Spleen (tissue), 11 donors: ENCODE measurements around the gene FERMT2. TPM values are rescaled to one million over a fixed set of nuclear protein-coding genes. Genes with fewer than 3 reads are reported as not detected.

Source experiments
- DNase-seq: peaks from one replicate; pipeline ENCODE4 v3.0.0-alpha.2; 2020
- H3K27ac ChIP-seq, 8 donors: fragments of 200-600 bp; sonication (generic) in 7 of 8; 1 replicate in 4 of 8; 2 replicates in 4 of 8; pipeline versions ENCODE4 v1.5.0 to v1.8.0; 2016 to 2021; ENCODE audit warnings: inconsistent platforms in 4 of 8, mild to moderate bottlenecking in 4 of 8, moderate library complexity in 1 of 8
- H3K27me3 ChIP-seq, 7 donors: fragments of 200-600 bp; sonication (generic) in 6 of 7; replicated peaks in 1 of 7; 1 replicate in 4 of 7; 2 replicates in 3 of 7; pipeline versions ENCODE4 v1.5.0 to v1.8.0; 2016 to 2021; ENCODE audit warnings: inconsistent platforms in 3 of 7, mild to moderate bottlenecking in 1 of 7
- H3K36me3 ChIP-seq, 6 donors: fragments of 200-600 bp; sonication (generic) in 5 of 6; 1 replicate in 4 of 6; 2 replicates in 2 of 6; pipeline versions ENCODE4 v1.5.0 to v1.8.0; 2016 to 2021; ENCODE audit warnings: inconsistent platforms in 2 of 6
- H3K4me1 ChIP-seq, 6 donors: fragments of 200-600 bp; sonication (generic) in 5 of 6; 1 replicate in 3 of 6; 2 replicates in 3 of 6; pipeline versions ENCODE4 v1.5.0 to v1.8.0; 2016 to 2021; ENCODE audit warnings: inconsistent platforms in 3 of 6
- H3K4me3 ChIP-seq, 8 donors: fragments of 200-600 bp; sonication (generic) in 7 of 8; 1 replicate in 4 of 8; 2 replicates in 4 of 8; pipeline versions ENCODE4 v1.5.0 to v1.8.0; 2016 to 2021; ENCODE audit warnings: inconsistent platforms in 4 of 8, mild to moderate bottlenecking in 4 of 8, moderate library complexity in 2 of 8
- H3K9me3 ChIP-seq, 8 donors: fragments of 200-600 bp; sonication (generic) in 7 of 8; 1 replicate in 4 of 8; 2 replicates in 4 of 8; pipeline versions ENCODE4 v1.5.0 to v1.8.0; 2016 to 2021; ENCODE audit warnings: inconsistent platforms in 4 of 8
- POLR2A ChIP-seq, 3 donors: fragments of 450-650 bp; IDR thresholded peaks; one replicate each; pipeline ENCODE4 v1.5.1; 2017; ENCODE audit warnings: antibody characterized with exemption in 3 of 3, mild to moderate bottlenecking in 1 of 3
- POLR2AphosphoS5 ChIP-seq, 3 donors: sonication (generic); formaldehyde crosslinking; IDR thresholded peaks; one replicate each; pipeline ENCODE4 v1.5.1; 2017; ENCODE audit warnings: antibody characterized with exemption in 3 of 3
- WGBS, 5 donors: extraction: QIAGEN DNeasy Blood & Tissue Kit in 3 of 5; methylation state at CpG; one replicate each; pipeline versions ENCODE4 v1.1.5 to v1.1.7; 2013 to 2018; 5-methylcytosine and 5-hydroxymethylcytosine counted together
- intact Hi-C: fragments of 100-400 bp; cut with DNase I; formaldehyde crosslinking; loops from one replicate; pipeline ENCODE4 v1.15.0; 2023; ENCODE audit warnings: low total_unique reads
- polyA plus RNA-seq, 3 donors: library from polyadenylated mRNA; stranded (reverse); fragments of 200-250 nt; gene quantifications; one replicate each; pipeline ENCODE4 v1.2.1, GENCODE V29; 2013
- total RNA-seq, 7 donors: library from RNA; depleted of rRNA in 3 of 7; stranded (reverse); fragments of >200 nt in 3 of 7; fragmentation: NEBNext Ultra II Directional in 4 of 7; extraction: Animal tissue kit (Norgen Biotek cat#: 25700) in 4 of 7; gene quantifications; one replicate each; pipeline versions ENCODE4 v1.1.0 to v1.2.1, GENCODE V29; 2016 to 2021
- TF ChIP-seq, protein P1 (sequence below), 11 experiments: fragments of 200-600 bp in 7 of 11; fragments of 450-650 bp in 4 of 11; sonication (generic) in 4 of 11; IDR thresholded peaks in 8 of 11; conservative IDR thresholded peaks in 3 of 11; 1 replicate in 7 of 11; 2 replicates in 4 of 11; pipeline versions ENCODE4 v1.4.0 to v1.8.0; 2016 to 2021; ENCODE audit warnings: antibody characterized with exemption in 11 of 11, inconsistent platforms in 4 of 11, mild to moderate bottlenecking in 1 of 11
- donor health status: healthy with polysubstance abuse.
- donor health status: DM: no; HTN: no; CAD: no; lungs with moderate emphysema.
- donor health status: DM: no; HTN: no; CAD: no.
- donor health status: Bipolar disorder and iron deficiency.
- donor health status: healthy.
- donor health status: DM: no; HTN: no; CAD: no.
- donor health status: DM: yes; HTN: yes; CAD: no.

The FERMT2 gene
- total and polyA plus RNA-seq, 10 donors, result 10.5 to 94.5 (median 52.7) TPM

DNA sequence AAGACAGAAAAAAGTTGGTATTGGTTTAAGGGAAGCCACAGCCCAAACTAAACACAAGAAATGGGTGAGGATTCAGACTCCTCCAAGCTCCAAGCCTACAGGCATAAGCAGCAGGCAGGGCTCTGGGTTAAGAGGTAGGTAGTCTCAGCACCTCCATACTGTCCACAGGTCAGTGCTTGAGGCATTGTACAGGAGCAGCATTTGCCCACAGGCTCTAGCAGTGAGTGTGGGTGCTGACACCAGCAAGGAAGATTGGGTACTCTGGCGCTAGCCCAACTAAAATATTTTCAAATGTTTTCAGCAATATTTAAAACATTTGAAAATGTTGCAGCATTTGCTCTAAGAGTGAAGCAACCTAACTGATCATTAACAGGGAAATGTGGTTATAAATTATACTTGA lies 33.1 kb downstream of the FERMT2 start:
- Histone ChIP-seq H3K27ac (peak overlapping the region in 7 of 8 donors; percentile 47 to 82 (median 71)), H3K4me1 (peaks cover 14 to 46% (median 28%) of the 10 kb centered on the region in 6 donors), H3K4me3 (no peak overlapping the region)

DNA sequence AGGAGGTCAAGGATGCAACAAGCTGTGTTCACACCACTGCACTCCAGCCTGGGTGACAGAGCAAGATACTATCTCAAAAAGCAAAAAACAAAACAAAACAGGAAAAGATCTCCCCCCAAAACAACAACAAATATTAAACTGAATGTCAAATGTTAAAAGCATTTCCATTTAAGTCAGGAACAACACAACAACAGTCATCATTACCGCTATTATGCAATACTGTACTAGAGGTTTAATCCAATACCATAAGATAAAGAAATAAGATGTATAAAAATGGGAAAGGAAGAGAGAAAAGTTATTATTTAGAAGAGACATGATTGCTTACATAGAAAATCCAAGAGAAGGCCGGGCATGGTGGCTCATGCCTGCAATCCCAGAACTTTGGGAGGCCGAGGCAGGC lies 36.6 kb downstream of the FERMT2 start:
- no peaks in the 10 kb centered on the region for H3K9me3 ChIP-seq
- H3K4me1 ChIP-seq, result peaks cover 14 to 39% (median 21%) of the 10 kb centered on the region in 6 donors
- DNase-seq, result no peak
- no peak overlapping the region for H3K4me3 ChIP-seq
- 90 to 97% (median 95%) methylated on average over 3 of the region's 3 CpGs for WGBS, 5 donors
- intact Hi-C loops, result no loop called here
- H3K27me3 ChIP-seq, result no peaks in the 10 kb centered on the region
- TF ChIP-seq POLR2AphosphoS5 (IDR thresholded peaks at IDR 0.05) (no peak), POLR2A (IDR thresholded peaks at IDR 0.05) (no peak)
- TF ChIP-seq, protein P1, sequence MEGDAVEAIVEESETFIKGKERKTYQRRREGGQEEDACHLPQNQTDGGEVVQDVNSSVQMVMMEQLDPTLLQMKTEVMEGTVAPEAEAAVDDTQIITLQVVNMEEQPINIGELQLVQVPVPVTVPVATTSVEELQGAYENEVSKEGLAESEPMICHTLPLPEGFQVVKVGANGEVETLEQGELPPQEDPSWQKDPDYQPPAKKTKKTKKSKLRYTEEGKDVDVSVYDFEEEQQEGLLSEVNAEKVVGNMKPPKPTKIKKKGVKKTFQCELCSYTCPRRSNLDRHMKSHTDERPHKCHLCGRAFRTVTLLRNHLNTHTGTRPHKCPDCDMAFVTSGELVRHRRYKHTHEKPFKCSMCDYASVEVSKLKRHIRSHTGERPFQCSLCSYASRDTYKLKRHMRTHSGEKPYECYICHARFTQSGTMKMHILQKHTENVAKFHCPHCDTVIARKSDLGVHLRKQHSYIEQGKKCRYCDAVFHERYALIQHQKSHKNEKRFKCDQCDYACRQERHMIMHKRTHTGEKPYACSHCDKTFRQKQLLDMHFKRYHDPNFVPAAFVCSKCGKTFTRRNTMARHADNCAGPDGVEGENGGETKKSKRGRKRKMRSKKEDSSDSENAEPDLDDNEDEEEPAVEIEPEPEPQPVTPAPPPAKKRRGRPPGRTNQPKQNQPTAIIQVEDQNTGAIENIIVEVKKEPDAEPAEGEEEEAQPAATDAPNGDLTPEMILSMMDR (IDR thresholded peaks at IDR 0.05 in 8 of 11, conservative IDR thresholded peaks at IDR 0.05 in 3 of 11), result no peak
- H3K36me3 ChIP-seq, result peaks cover 0 to 2% (median 0%) of the 10 kb centered on the region in 6 donors
- H3K27ac ChIP-seq, result no peak overlapping the region

More for the DNA sequence above, 33.1 kb downstream of the FERMT2 start:
- WGBS, 5 donors, result 75 to 97% (median 81%) methylated on average over 1 of the region's 1 CpG
- intact Hi-C loops, result no loop called here
- TF ChIP-seq POLR2A (IDR thresholded peaks at IDR 0.05), result no peak
- TF ChIP-seq, protein P1 (IDR thresholded peaks at IDR 0.05 in 8 of 11, conservative IDR thresholded peaks at IDR 0.05 in 3 of 11), result no peak
- no peak for TF ChIP-seq POLR2AphosphoS5 (IDR thresholded peaks at IDR 0.05)
- Histone ChIP-seq H3K36me3 (no peaks in the 10 kb centered on the region), H3K27me3 (no peaks in the 10 kb centered on the region), H3K9me3 (no peaks in the 10 kb centered on the region)
- no peak for DNase-seq

DNA sequence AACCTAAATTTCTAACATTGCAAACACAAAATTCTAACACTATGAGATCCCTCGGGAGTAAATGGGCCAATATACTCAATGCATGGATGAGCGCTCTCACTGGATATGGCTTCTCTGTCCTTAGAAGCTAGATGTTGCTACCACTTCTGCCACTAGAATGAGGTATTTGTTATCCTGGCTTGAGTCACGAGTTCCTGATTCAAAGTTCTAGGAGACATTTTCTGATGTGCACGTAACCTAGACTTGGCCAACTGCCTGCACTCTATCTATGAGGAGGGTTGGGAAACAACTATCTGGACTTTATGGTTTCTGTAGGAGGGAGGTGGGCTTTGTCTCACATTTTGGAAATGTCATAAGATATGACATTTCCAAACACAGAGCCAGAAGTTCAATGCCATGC lies 37.6 kb downstream of the FERMT2 start:
- WGBS, 5 donors, result 58 to 72% (median 72%) methylated on average over 4 of the region's 4 CpGs
- H3K9me3 ChIP-seq, result no peaks in the 10 kb centered on the region
- TF ChIP-seq POLR2AphosphoS5 (IDR thresholded peaks at IDR 0.05), result no peak
- intact Hi-C loops, result no loop called here
- DNase-seq, result no peak
- peaks cover 8 to 29% (median 10%) of the 10 kb centered on the region in 6 donors for H3K4me1 ChIP-seq
- no peak overlapping the region for H3K27ac ChIP-seq
- no peaks in the 10 kb centered on the region for H3K27me3 ChIP-seq
- H3K4me3 ChIP-seq, result no peak overlapping the region
- H3K36me3 ChIP-seq, result peaks cover 0 to 7% (median 0%) of the 10 kb centered on the region in 6 donors

DNA sequence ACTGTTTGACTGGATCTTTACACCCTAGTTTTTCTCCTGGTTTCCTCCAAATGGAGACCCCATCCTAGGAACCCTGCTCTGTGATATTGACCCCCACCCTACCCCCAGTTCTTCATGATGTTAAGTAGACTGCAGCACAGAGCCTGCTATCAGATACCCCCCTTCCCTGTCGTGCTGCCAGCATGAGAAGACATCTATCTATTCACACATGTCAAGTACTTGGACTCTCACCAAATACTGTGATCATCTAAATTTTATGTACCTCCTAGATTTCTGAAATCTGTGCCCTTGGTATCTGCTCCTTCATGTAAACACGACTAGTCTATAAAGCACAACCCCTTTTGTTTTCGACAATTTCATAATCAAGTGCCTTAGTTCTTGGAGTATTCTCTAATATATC lies 38.9 kb downstream of the FERMT2 start:
- no peak overlapping the region for H3K4me3 ChIP-seq
- no peaks in the 10 kb centered on the region for H3K9me3 ChIP-seq
- DNase-seq, result no peak
- H3K27me3 ChIP-seq, result no peaks in the 10 kb centered on the region
- 73 to 89% (median 81%) methylated on average over 3 of the region's 3 CpGs for WGBS, 5 donors
- intact Hi-C loops, result no loop called here
- peaks cover 0 to 15% (median 0%) of the 10 kb centered on the region in 6 donors for H3K4me1 ChIP-seq
- peaks cover 0 to 7% (median 0%) of the 10 kb centered on the region in 6 donors for H3K36me3 ChIP-seq
- TF ChIP-seq, protein P1 (IDR thresholded peaks at IDR 0.05 in 8 of 11, conservative IDR thresholded peaks at IDR 0.05 in 3 of 11), result no peak
- no peak for TF ChIP-seq POLR2A (IDR thresholded peaks at IDR 0.05)
- no peak for TF ChIP-seq POLR2AphosphoS5 (IDR thresholded peaks at IDR 0.05)
- H3K27ac ChIP-seq, result no peak overlapping the region

DNA sequence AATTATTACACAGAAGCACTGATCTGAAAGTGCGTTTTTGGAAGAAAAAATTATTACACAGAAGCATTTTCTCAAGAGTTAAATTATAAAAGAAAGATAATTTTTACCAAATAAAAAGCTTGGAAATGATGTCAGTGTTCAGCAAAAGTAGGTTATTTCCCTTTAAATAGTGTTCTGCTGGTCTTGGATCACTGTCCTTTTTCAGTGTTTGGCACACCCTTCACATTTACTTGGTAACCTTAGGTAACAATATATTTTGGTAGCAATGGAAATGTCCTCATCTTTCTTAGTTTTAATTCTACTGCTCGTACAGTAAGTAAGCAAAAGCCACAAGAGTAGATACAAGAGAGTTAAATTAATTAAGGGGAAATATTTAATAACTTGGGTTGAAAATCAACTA lies 40.3 kb downstream of the FERMT2 start:
- intact Hi-C loops, result no loop called here
- Histone ChIP-seq H3K36me3 (peaks cover 0 to 7% (median 0%) of the 10 kb centered on the region in 6 donors), H3K4me3 (no peak overlapping the region), H3K27me3 (no peaks in the 10 kb centered on the region), H3K9me3 (no peaks in the 10 kb centered on the region), H3K27ac (no peak overlapping the region), H3K4me1 (peaks cover 0 to 7% (median 0%) of the 10 kb centered on the region in 6 donors)
- TF ChIP-seq POLR2A (IDR thresholded peaks at IDR 0.05), result no peak
- TF ChIP-seq, protein P1 (IDR thresholded peaks at IDR 0.05 in 8 of 11, conservative IDR thresholded peaks at IDR 0.05 in 3 of 11), result no peak
- TF ChIP-seq POLR2AphosphoS5 (IDR thresholded peaks at IDR 0.05), result no peak
- DNase-seq, result no peak
- 66 to 79% (median 78%) methylated on average over 2 of the region's 2 CpGs for WGBS, 5 donors
